Breast epithelium (tissue), 3 donors: ENCODE data around the gene LILRB4.

ENCODE experiments used
- CTCF ChIP-seq, 3 donors: fragments of 450-650 bp; IDR thresholded peaks; one replicate each; pipeline ENCODE4 v1.5.1; 2016 to 2017; ENCODE audit warnings: antibody characterized with exemption in 3 of 3, mild to moderate bottlenecking in 3 of 3, moderate library complexity in 3 of 3
- POLR2A ChIP-seq: fragments of 450-650 bp; IDR thresholded peaks from one replicate; pipeline ENCODE4 v1.6.1; 2016; ENCODE audit warnings: antibody characterized with exemption, mild to moderate bottlenecking, moderate library complexity
- POLR2AphosphoS5 ChIP-seq, 3 donors: sonication (generic); formaldehyde crosslinking; IDR thresholded peaks; one replicate each; pipeline ENCODE4 v1.6.1; 2017; ENCODE audit warnings: antibody characterized with exemption in 3 of 3

- no peak for TF ChIP-seq POLR2AphosphoS5 (IDR thresholded peaks at IDR 0.05)
- peak in 1 of 3 donors; percentile 38 for TF ChIP-seq CTCF (IDR thresholded peaks at IDR 0.05)
- TF ChIP-seq POLR2A = no peak
Measured at GRCh38 chr19:54674021-54674617, 11.3 kb downstream of the LILRB4 start.
